Measurements from ENCODE around the gene SMYD3. TPM values are rescaled to one million over a fixed set of nuclear protein-coding genes. Genes with fewer than 3 reads are reported as not detected.

The SMYD3 gene
- total and polyA plus RNA-seq, 2 of the 13 experiments (the other 11 are each of a cell fraction or from before 2014, with no cell fraction given), result 27.7 to 35.8 TPM

- WGBS (ENCODE audit: low lambda C conversion rate), result 94% methylated on average over 2 of the region's 2 CpGs
- intact Hi-C loops (cut with micrococcal nuclease; ENCODE audit: unreplicated experiment) (no loop called here), in situ Hi-C loops (cut with HindIII; ENCODE audit: extremely low pct_ligation_motif_present, low pct_unique_long_range_greater_than_20kb) (no loop called here)
- no peak overlapping the region for H3K9ac ChIP-seq (ENCODE audit: insufficient read depth, low read depth, low read length)
- ATAC-seq (no peak), DNase-seq (ENCODE audit: low spot score) (no peak), FAIRE-seq (no peak)
- no peak overlapping the region for H2AFZ ChIP-seq (ENCODE audit: low read length)
- H3K27ac ChIP-seq (ENCODE audit: extremely low read length, insufficient read depth, low read length), result no peak overlapping the region
- no peaks in the 10 kb centered on the region for H3K36me3 ChIP-seq (replicated peaks in 1 of 2; ENCODE audit: control insufficient read depth in 1 of 2, insufficient read depth in 2 of 2, low read length in 2 of 2)
- H3K27me3 ChIP-seq (ENCODE audit: control insufficient read depth in 1 of 2, insufficient read depth in 2 of 2, low read length in 2 of 2), result no peaks in the 10 kb centered on the region
- H3K9me3 ChIP-seq (ENCODE audit: low read length), result no peaks in the 10 kb centered on the region
- no peak for TF ChIP-seq EHMT2 (IDR thresholded peaks at IDR 0.05; ENCODE audit: borderline replicate concordance, low read depth, low read length)
- TF ChIP-seq MAFK (conservative IDR thresholded peaks at IDR 0.05 in 1 of 2, IDR thresholded peaks at IDR 0.05 in 1 of 2; ENCODE audit: low read length in 2 of 2), result peak; percentile 39 to 71; a peak in 3 of 4 replicates
- TF ChIP-seq HMGA1 (CRISPR knock-in tag; conservative IDR thresholded peaks at IDR 0.05), result no peak
- peak; percentile 51; the same call in 1 of the 2 replicates for TF ChIP-seq MAFF (IDR thresholded peaks at IDR 0.05; ENCODE audit: low read depth, low read length)
- no peaks in the 10 kb centered on the region for H3K4me1 ChIP-seq (ENCODE audit: insufficient read depth, low read length)
- ChIA-PET CTCF (ENCODE audit: low intra/inter-chr PET ratio, low total read pairs) (no interaction called here), POLR2A (no interaction called here)
- no peak overlapping the region for H3K4me2 ChIP-seq (ENCODE audit: low read depth, low read length)
- no peaks in the 10 kb centered on the region for H3K79me2 ChIP-seq (ENCODE audit: insufficient read depth, low read length)
- no peak overlapping the region for H3K4me3 ChIP-seq (replicated peaks in 1 of 3; ENCODE audit: insufficient read depth in 1 of 3, low read depth in 2 of 3, low read length in 3 of 3)
- no peaks in the 10 kb centered on the region for H4K20me1 ChIP-seq (ENCODE audit: insufficient read depth, low read length)
- BruUV-seq (replicated peaks), result no TSS peak
Measured at GRCh38 chr1:246198115-246198816, 308.8 kb downstream of the SMYD3 start.

- no peaks in the 10 kb centered on the region for H3K79me2 ChIP-seq (ENCODE audit: insufficient read depth, low read length)
- ChIA-PET POLR2A (no interaction called here), CTCF (ENCODE audit: low intra/inter-chr PET ratio, low total read pairs) (no interaction called here)
- H3K27me3 ChIP-seq (ENCODE audit: control insufficient read depth in 1 of 2, insufficient read depth in 2 of 2, low read length in 2 of 2), result no peaks in the 10 kb centered on the region
- FAIRE-seq, result no peak
- 89% methylated on average over 9 of the region's 9 CpGs for WGBS (ENCODE audit: low lambda C conversion rate)
- no peaks in the 10 kb centered on the region for H3K9me3 ChIP-seq (ENCODE audit: low read length)
- H4K20me1 ChIP-seq (ENCODE audit: insufficient read depth, low read length), result no peaks in the 10 kb centered on the region
- no peak for TF ChIP-seq UBTF (CRISPR knock-in tag; IDR thresholded peaks at IDR 0.05)
- no peak for TF ChIP-seq ZNF749 (CRISPR knock-in tag; IDR thresholded peaks at IDR 0.05; ENCODE audit: borderline replicate concordance)
- no peak for TF ChIP-seq TOE1 (CRISPR knock-in tag; IDR thresholded peaks at IDR 0.05)
- no peak for TF ChIP-seq KDM2A (CRISPR knock-in tag; IDR thresholded peaks at IDR 0.05; ENCODE audit: borderline replicate concordance, low read depth)
- no peak for TF ChIP-seq ZNF816 (CRISPR knock-in tag; IDR thresholded peaks at IDR 0.05; ENCODE audit: borderline replicate concordance)
- TF ChIP-seq RNF2 (conservative IDR thresholded peaks at IDR 0.05; ENCODE audit: low read depth), result no peak
- no peak for TF ChIP-seq CENPT (CRISPR knock-in tag; IDR thresholded peaks at IDR 0.05; ENCODE audit: low read depth)
- no peak for TF ChIP-seq ZNF790 (CRISPR knock-in tag; IDR thresholded peaks at IDR 0.05; ENCODE audit: borderline replicate concordance)
- H3K4me2 ChIP-seq (ENCODE audit: low read depth, low read length), result no peak overlapping the region
- no peaks in the 10 kb centered on the region for H3K36me3 ChIP-seq (replicated peaks in 1 of 2; ENCODE audit: control insufficient read depth in 1 of 2, insufficient read depth in 2 of 2, low read length in 2 of 2)
- in situ Hi-C loops (cut with HindIII; ENCODE audit: extremely low pct_ligation_motif_present, low pct_unique_long_range_greater_than_20kb) (no loop called here), intact Hi-C loops (cut with micrococcal nuclease; ENCODE audit: unreplicated experiment) (no loop called here)
- ATAC-seq, result no peak
- no peak overlapping the region for H3K27ac ChIP-seq (ENCODE audit: extremely low read length, insufficient read depth, low read length)
- no peak overlapping the region for H2AFZ ChIP-seq (ENCODE audit: low read length)
- H3K9ac ChIP-seq (ENCODE audit: insufficient read depth, low read depth, low read length), result no peak overlapping the region
- no peak overlapping the region for H3K4me3 ChIP-seq (replicated peaks in 1 of 3; ENCODE audit: insufficient read depth in 1 of 3, low read depth in 2 of 3, low read length in 3 of 3)
- no peak for DNase-seq (ENCODE audit: low spot score)
- no peaks in the 10 kb centered on the region for H3K4me1 ChIP-seq (ENCODE audit: insufficient read depth, low read length)
- no TSS peak for BruUV-seq (replicated peaks)
Measured at GRCh38 chr1:246197076-246197475, 310.0 kb downstream of the SMYD3 start.
